Measurements from ENCODE around the gene SLU7. TPM values are rescaled to one million over a fixed set of nuclear protein-coding genes. Genes with fewer than 3 reads are reported as not detected.

Gene SLU7
- polyA plus RNA-seq, 12 donors: 33.5 to 54.1 (median 41.9) TPM; not detected in 1

DNA sequence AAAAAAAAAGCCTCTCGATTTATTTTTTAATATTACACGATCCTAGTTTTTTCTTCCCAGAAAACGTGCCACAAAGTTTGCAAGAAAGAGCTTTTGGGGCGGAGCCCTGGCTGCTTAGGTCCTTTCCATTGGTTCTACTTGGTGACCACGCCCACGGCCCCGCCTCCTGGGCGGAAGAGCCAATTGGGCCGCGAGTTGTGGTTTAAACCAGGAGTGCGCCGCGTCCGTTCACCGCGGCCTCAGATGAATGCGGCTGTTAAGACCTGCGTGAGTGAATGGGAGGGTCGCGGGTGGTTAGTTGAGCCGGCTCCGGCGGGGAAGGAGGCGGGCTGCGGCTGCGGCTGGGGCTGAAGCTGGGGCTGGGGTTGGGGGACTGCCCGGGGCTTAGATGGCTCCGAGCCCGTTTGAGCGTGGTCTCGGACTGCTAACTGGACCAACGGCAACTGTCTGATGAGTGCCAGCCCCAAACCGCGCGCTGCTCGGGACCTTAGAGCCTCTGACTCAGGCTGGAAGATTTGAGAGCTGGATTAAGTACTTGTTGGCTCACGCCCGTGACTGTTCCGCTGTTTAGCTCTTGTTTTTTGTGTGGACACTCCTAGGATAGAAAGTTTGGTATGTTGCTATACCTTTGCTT is 2.9 kb upstream of the SLU7 start, which contains the start of gene PTTG1:
Gene PTTG1 (plus strand): TSS at position 231 of the 634 bp plus-strand sequence. CDS start 458 bp downstream, outside the sequence.
- peak; percentile 98 for DNase-seq

DNA sequence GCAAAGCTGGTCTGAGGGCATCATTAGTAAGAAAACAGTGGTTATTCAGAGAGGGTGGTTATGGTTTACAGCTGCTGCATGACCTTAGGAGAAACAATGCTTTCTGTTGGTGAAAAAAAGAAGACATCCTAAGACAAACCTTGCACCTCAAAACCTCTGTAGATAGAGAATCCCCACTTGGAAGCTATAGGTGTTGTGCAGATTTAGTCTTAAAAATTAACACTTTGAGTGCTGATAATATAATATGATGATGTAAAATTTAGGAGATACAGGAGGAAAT is 1.4 kb upstream of the SLU7 start:
- no peak for DNase-seq

GRCh38 chr5:160419458-160420330 is 813 bp upstream of the SLU7 start:
- DNase-seq: no peak

DNA sequence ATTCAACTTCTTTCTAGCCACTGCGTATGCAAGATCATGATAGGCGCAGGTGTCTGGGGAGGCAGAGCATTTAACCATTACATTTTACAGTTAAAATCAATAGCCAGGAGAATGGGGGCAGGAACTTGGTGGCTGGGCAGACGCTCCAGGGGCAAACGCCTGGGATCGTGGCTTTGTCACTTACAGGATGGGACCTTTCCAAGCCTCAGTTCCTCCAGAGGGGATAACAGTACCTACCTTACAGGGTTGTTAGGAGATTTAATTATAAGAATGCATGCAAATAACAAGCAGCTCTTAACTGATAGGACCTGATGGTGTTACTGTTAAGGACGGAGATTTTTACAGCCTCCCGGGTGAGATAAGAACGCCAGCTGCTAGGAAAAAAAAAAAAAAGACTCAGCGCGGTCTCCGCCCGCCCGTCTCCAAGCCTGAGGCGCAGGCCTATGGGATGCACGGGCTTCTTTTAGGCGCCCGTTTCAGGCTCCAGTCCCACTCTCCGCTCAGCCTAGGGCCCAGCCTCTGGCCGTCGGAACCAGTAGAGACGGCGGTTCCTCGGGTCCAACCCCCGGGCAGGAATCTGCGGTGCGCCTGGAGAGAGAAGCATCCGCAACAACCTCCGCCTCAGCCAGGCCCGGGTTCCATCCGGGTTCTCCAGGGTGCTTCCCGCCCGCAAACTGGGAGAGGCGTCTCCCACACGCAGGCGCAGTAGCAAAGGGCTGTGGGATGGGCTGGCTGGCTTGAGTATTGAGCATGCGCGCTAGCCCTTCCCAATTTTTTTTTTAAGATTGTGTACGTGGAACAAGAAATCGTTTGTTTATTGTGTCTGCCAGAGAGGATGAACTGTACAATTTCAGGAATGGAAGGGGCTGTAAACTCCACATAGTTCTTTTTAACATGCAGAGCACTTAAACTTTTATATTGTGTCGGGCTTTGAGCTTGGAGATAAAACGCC is 19.2 kb downstream of the SLU7 start, which contains the start of gene FAM200C:
Gene FAM200C (minus strand): TSS at position 653 of the 952 bp plus-strand sequence. CDS start 4,564 bp downstream, outside the sequence.
- DNase-seq: peak; percentile 93

DNA sequence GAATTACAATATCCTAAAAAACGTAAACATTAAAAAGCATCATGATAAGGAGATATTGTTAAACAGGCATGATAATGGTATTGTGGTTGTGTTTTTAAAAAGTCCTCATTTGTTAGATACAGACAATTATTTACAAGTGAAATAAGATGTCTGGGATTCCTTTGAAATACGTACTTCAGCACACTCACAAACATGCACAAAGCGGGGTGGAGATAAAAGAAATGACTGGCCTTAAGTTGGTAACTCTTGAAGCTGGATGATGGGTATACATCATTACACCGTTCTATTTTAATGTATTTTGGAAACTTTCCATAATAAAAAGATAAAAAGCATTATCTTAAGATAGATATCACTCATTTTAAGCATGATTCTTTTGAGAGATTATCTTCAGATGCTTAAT is 20.1 kb downstream of the SLU7 start:
- DNase-seq: no peak

DNA sequence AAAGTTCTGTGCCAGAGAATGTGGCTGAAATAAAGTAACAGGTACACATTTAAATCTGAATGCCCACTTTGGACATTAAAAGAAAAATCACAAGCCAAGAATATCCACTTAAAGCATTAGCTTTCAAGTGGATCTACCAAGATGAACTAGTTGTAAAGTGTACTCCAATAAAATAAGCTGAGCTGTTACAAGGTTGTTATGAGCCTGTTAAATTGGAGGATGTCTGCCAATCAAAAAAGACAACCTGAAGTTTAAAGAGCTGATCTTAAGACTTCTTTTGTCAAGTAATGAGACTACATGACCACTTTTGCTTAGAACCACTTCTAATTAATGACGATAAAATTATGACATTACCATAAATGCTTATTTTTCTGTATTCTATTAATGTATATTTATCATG is 21.4 kb downstream of the SLU7 start:
- DNase-seq: no peak

DNA sequence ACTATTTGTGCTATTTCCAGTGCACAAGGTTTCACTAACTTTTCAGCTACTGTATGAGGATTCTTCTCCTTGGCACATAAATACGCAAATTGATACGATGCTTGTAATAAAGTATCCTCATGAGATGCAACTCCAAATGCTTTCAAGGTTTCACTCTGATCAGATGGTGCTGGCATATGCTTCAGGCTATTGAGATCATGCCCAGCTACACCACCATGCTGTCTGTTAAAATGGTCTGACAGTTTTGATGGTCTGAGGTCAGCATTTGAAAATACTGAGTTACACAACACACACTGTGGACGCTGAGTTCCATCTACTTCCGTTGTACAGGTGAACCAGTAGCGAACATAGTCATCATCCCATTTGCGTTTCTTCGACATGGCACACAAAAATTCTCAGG is 23.8 kb downstream of the SLU7 start:
- no peak for DNase-seq

DNA sequence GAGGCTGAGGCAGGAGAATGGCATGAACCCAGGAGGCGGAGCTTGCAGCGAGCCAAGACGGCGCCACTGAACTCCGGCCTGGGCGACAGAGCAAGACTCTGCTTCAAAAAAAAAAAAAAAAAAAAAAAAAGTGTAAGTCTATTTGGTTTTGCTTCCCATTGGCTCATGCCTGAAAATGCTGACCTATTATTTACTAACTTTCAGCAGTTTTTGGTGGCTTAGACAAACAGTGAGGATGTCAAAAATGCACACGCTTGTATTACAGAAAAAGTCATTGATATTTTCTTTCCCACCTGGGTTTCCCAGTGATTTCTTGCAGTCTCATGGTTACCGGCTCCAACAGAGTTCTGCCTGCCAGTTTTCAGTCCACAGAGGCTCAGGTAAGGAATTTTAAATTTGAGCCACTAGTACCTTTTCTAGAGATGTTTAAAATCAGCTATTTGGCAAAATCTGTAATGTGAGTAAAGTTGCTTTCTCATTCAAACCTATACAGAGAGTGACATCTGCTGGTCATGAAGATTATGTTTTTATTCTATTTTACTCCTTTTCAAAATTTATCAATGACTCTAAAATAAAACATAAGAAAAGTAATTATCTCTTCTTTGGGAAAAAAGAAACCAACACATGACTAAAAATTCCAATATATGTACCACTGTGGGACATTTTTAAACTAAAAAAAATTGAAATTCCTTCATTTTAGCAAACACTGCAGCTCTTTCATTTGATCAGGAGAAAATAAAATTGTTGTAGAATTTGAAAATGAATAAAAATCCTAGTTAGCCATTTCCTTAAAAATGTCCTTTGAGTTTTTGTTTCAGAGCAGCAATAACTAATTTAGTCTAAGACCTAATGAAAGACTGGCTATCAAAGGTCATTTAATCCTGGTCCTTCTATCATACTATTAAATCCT is 27.8 kb downstream of the SLU7 start:
- DNase-seq: no peak

- DNase-seq: no peak
These were observed 31.4 kb downstream of the SLU7 start for GRCh38 chr5:160387445-160387844.

DNA sequence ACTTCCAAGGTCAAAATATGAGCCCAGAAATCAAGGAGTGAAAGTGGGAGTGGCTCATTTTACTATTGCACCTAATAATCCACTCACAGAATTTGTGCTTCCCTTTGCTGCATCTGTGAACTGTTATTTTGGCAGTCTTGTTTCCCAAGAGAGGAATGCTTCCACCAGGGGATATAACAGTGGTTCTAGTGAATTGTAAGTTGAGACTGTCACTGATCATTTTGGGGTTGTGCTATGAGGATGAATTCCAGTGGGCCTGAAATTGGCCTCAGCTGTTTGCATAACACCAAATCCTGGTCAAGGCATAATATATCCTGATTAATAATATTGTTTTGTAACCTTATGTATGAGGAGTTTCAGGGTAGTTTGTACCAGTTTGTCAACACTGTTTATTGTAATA is 33.4 kb downstream of the SLU7 start:
- DNase-seq: no peak

- no peak for DNase-seq
These were observed 34.2 kb downstream of the SLU7 start for GRCh38 chr5:160384681-160385080.

- no peak for DNase-seq
These were observed 36.5 kb downstream of the SLU7 start for GRCh38 chr5:160382346-160382745.

GRCh38 chr5:160380041-160380440 is 38.8 kb downstream of the SLU7 start:
- DNase-seq: no peak

DNA sequence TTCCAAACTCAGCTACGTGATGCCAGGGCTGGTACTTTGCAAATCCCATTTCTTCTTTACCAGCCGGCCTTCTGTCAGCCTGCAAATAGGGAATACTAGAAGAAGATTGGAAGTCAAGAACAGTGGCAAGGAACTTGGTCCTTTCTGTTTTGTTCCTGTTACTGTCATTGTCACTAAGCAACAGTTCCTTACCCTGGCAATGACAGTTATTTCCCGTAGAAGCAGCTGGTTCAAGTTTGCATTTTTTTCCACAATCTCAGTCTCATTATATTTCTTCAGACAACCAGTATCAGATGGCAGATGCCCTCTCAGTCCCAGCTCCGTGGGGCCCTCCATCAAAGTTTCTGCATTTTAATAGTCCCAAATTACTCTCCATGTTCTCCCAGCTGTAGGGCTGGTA is 39.4 kb downstream of the SLU7 start:
- no peak for DNase-seq

DNA sequence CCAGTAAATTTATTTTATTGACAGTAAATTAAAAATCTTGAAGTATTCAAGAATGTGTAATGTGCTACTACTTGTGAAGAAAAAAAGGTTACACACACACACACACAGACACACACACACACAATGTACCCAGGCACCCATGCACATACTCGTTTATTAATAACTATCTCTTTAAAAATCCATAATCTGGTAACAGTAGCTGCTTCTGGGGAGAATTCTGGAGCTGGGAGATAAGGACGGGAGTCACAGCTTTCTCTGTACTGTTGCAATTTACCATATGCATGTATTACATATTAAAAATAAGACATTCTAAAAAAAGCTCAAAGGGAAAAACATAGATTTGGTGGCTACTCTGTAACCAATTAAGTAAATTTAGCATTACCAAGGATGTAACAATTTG is 40.6 kb downstream of the SLU7 start:
- no peak for DNase-seq

GRCh38 chr5:160377651-160378050 is 41.2 kb downstream of the SLU7 start:
- no peak for DNase-seq

GRCh38 chr5:160376416-160376815 is 42.5 kb downstream of the SLU7 start:
- DNase-seq: no peak

DNA sequence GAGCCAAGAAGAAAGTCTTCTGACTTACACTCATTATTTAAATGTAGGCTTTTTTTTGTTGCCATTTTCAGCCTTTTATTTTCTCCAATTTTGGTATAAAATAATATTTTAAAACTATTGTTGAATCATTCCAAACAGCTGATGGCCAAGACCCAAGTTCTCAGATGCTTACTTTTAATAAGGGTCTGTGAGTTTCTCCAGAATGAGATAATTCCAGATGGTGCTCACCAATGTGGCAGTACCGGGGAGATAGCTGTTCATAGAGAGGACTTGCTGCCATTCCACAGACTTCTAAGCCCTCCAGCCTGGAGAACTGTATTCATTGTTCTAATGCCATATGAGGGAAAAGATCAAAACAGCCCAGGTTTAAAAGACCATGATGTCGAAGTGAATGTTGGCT is 43.2 kb downstream of the SLU7 start:
- no peak for DNase-seq

- DNase-seq: no peak
These were observed 43.7 kb downstream of the SLU7 start for GRCh38 chr5:160375166-160375565.

DNA sequence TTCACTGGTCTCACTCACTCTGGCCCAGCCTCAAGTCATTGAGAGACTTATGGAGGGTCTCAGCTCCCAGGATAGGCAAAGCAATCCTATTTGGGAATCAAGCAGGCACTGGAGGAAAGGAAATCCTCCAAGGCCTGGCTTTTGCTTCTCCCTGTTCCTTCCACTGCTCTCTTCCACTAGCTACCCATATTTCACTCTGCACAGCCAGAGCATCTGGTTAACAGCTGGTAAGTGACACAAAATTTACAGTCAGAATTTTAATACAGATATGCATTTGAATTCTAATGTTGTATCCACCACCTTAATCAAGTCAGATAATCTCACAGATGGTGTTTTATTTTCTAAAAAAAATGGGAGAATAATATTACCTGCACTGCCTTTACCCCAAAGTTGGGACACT is 47.6 kb downstream of the SLU7 start:
- no peak for DNase-seq

- DNase-seq: no peak
These were observed 48.2 kb downstream of the SLU7 start for GRCh38 chr5:160370713-160371034.
